Measurements from ENCODE around the gene PRXL2C. TPM values are rescaled to one million over a fixed set of nuclear protein-coding genes. Genes with fewer than 3 reads are reported as not detected.
A peak's percentile ranks its signal among the peaks of the same experiment; 100 is the strongest.
"Not testable (repeated sequence)": the region's sequence is repeated elsewhere in the genome, so short reads cannot be mapped to it uniquely, and the experiment has no call there.

Gene PRXL2C, protein sequence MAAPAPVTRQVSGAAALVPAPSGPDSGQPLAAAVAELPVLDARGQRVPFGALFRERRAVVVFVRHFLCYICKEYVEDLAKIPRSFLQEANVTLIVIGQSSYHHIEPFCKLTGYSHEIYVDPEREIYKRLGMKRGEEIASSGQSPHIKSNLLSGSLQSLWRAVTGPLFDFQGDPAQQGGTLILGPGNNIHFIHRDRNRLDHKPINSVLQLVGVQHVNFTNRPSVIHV
- total RNA-seq, result 11.7 and 12.6 TPM in 2 replicates

DNA sequence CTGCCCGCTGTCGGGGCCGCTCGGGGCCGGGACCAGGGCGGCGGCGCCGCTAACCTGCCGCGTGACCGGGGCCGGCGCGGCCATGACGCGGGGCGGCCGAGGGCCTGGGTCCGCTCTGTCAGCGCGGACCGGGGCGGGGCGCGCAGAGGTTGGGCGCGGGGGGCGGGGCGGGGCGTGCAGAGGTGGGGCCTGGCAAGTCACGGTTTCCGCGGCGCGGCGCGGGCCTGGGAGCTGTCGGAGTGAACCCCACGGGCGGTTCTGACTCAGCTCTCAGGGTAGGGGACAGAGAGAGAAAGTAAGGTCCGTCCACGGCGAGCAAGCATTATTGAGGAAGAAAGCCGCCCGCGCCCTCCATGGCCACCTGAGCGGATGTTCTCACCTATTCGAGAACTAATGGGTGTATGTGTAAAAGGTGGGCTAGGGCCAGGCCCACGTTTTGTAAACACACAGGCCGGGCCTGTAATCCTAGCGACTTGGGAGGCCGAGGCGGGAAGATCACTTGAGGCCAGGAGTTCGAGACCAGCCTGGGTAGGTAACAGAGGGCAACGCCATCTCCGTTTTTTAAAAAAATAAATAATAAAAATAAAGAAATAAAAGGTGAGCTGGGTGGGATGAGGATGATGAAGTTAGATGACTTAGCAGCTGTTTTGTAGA is at the start of gene PRXL2C:
Gene PRXL2C, minus strand, starts transcription at position 120 of the 654 bp plus-strand sequence. Its CDS starts 36 bp downstream, at position 84.
- Mint-ChIP-seq H3K4me3 (peak within 1 kb of the TSS; percentile 94), H3K36me3 (ENCODE audit: low read depth) (peaks cover 9% of the 10 kb centered on the region), H3K4me1 (peaks cover 17% of the 10 kb centered on the region), H3K27ac (peak within 1 kb of the TSS; percentile 92), H3K9me3 (no peaks in the 10 kb centered on the region), H3K27me3 (no peaks in the 10 kb centered on the region)
- ATAC-seq (ENCODE audit: low read depth) (peak; percentile 88), DNase-seq (peak; percentile 74)
- TF ChIP-seq, protein P1, sequence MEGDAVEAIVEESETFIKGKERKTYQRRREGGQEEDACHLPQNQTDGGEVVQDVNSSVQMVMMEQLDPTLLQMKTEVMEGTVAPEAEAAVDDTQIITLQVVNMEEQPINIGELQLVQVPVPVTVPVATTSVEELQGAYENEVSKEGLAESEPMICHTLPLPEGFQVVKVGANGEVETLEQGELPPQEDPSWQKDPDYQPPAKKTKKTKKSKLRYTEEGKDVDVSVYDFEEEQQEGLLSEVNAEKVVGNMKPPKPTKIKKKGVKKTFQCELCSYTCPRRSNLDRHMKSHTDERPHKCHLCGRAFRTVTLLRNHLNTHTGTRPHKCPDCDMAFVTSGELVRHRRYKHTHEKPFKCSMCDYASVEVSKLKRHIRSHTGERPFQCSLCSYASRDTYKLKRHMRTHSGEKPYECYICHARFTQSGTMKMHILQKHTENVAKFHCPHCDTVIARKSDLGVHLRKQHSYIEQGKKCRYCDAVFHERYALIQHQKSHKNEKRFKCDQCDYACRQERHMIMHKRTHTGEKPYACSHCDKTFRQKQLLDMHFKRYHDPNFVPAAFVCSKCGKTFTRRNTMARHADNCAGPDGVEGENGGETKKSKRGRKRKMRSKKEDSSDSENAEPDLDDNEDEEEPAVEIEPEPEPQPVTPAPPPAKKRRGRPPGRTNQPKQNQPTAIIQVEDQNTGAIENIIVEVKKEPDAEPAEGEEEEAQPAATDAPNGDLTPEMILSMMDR (IDR thresholded peaks at IDR 0.05), result no peak
- CTCF ChIA-PET, result interaction anchor here (0.8 kb wide), 1 partner anchor 328 kb away, joined by 3 read pairs; no protein-coding TSS in a partner anchor
- intact Hi-C loops (cut with micrococcal nuclease), result loop anchor here (1.0 to 10.0 kb wide), 6 partner anchors 123 to 1931 kb away; partner anchors contain the start of genes AOPEP, ERCC6L2, NCBP1 and TSTD2
- POLR2A ChIA-PET, result interaction anchor here (0.5 to 1.3 kb wide), 5 partner anchors 11 to 288 kb away, joined by 3 to 5 read pairs (median 3); no protein-coding TSS in a partner anchor

DNA sequence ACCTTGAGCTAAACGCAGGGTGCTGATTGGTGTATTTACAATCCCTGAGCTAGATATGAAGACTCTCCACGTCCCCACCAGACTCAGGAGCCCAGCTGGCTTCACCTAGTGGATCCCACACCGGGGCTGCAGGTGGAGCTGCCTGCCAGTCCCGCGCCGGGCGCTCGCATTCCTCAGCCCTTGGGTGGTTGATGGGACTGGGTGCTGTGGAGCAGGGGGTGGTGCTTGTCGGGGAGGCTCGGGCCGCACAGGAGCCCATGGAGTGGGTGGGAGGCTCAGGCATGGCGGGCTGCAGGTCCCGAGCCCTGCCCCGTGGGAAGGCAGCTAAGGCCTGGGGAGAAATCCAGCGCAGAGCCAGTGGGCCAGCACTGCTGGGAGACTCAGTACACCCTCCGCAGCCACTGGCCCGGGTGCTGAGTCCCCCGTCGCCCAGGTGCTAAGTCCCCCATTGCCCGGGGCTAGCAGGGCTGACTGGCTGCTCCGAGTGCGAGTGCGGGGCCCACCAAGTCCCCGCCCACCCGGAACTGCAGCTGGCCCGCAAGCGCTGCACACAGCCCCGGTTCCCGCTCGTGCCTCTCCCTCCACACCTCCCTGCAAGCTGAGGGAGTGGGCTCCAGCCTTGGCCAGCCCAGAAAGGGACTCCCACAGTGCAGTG is 45.7 kb upstream of the PRXL2C start:
- POLR2A ChIA-PET; H3K4me1 Mint-ChIP-seq; H3K27me3 Mint-ChIP-seq; intact Hi-C loops (cut with micrococcal nuclease); ATAC-seq (ENCODE audit: low read depth); CTCF ChIA-PET; H3K4me3 Mint-ChIP-seq; H3K27ac Mint-ChIP-seq; DNase-seq: not testable (repeated sequence)
- Mint-ChIP-seq H3K9me3 (peaks cover 26% of the 10 kb centered on the region), H3K36me3 (ENCODE audit: low read depth) (peaks cover 16% of the 10 kb centered on the region)

DNA sequence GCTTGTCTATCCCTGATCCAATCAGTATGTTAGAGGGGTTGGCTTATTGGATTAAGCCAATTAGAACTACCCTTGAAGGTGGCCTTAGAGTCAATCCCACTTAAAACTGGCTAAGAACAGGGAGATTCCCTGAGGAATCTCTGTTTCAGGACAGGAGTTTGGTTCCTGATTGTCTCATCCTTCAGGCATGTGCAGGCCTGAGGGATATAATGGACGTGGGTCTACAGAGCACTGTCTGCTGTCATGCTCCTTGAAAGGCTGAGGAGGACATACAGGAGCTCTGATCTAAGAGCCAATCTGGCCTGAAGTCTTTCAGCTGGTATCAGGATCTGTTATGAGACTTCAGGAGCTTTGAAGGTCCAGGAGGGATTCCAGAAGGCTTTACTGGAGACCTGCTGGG is 36.2 kb upstream of the PRXL2C start:
- intact Hi-C loops (cut with micrococcal nuclease), result no loop called here
- H3K4me3 Mint-ChIP-seq, result no peak overlapping the region
- ChIA-PET POLR2A (no interaction called here), CTCF (no interaction called here)
- H3K9me3 Mint-ChIP-seq, result peaks cover 11% of the 10 kb centered on the region
- TF ChIP-seq, protein P1 (IDR thresholded peaks at IDR 0.05), result no peak
- H3K27ac Mint-ChIP-seq, result no peak overlapping the region
- DNase-seq, result no peak
- peaks cover 7% of the 10 kb centered on the region for H3K4me1 Mint-ChIP-seq
- H3K27me3 Mint-ChIP-seq, result no peaks in the 10 kb centered on the region
- peaks cover 15% of the 10 kb centered on the region for H3K36me3 Mint-ChIP-seq (ENCODE audit: low read depth)
- no peak for ATAC-seq (ENCODE audit: low read depth)

DNA sequence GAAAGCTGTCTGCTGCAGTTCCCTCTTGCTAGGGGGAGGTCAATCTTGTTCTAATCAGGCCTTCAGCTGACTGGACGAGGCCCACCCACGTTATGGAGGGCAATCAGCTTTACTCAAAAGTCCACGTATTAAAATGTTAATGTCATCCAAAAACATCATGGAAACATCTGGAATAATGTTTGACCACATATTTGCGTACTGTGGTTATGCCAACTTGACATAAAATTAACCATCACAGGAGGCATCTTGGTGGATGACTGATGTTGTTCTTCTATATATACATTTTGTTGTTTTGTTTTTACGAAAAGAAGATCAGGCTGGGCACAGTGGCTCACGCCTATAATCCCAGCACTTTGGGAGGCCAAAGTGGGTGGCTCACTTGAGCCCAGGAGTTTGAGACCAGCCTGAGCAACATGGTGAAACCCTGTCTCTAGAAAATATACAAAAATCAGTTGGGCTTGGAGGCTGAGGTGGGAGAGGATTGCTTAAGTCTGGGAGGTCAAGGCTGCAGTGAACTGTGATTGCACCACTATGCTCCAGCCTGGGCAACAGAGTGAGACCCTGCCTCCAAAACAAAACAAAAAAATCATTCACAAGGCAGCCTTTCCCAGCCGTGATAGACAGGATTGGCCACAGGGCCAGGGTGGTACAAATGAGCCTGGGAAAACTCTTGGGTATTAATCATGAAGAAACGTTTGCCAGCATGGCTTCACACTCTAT is 33.8 kb upstream of the PRXL2C start:
- Mint-ChIP-seq H3K36me3 (ENCODE audit: low read depth) (peaks cover 13% of the 10 kb centered on the region), H3K27me3 (no peaks in the 10 kb centered on the region), H3K4me1 (peaks cover 10% of the 10 kb centered on the region), H3K27ac (no peak overlapping the region), H3K9me3 (peaks cover 11% of the 10 kb centered on the region), H3K4me3 (no peak overlapping the region)
- ATAC-seq (ENCODE audit: low read depth) (no peak), DNase-seq (no peak)
- TF ChIP-seq, protein P1 (IDR thresholded peaks at IDR 0.05), result no peak
- CTCF ChIA-PET, result no interaction called here
- POLR2A ChIA-PET, result no interaction called here
- intact Hi-C loops (cut with micrococcal nuclease), result loop anchor here (5.0 kb wide), 2 partner anchors 723 to 943 kb away; partner anchors contain the start of genes NCBP1, TDRD7 and TSTD2

DNA sequence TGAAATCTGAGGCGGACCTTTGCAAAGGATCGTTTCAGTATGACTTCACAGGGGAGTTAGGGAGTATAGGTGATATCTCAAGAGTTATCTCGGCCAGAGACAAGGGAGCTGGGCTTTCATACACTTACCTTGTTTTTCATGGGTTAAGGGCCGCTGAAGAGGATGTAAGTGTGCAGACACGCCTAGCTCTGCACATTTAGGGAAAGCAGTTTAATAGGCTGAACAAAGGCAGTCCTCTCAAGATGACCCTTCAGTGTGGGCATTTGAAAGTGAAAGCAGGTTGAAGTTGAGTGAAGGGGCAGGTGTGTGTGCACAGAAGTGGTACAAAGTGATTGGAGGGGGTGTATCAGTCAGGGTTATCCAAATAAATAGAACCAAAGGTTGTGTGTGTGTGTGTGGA is 33.1 kb upstream of the PRXL2C start:
- no peak overlapping the region for H3K4me3 Mint-ChIP-seq
- H3K27ac Mint-ChIP-seq, result peak overlapping the region; percentile 10
- H3K4me1 Mint-ChIP-seq, result peaks cover 10% of the 10 kb centered on the region
- no peaks in the 10 kb centered on the region for H3K27me3 Mint-ChIP-seq
- peaks cover 10% of the 10 kb centered on the region for H3K36me3 Mint-ChIP-seq (ENCODE audit: low read depth)
- peaks cover 9% of the 10 kb centered on the region for H3K9me3 Mint-ChIP-seq
- TF ChIP-seq, protein P1 (IDR thresholded peaks at IDR 0.05), result no peak
- DNase-seq, result no peak
- intact Hi-C loops (cut with micrococcal nuclease), result loop anchor here (5.0 kb wide), 2 partner anchors 724 to 944 kb away; partner anchors contain the start of genes NCBP1, TDRD7 and TSTD2
- ChIA-PET POLR2A (no interaction called here), CTCF (no interaction called here)
- ATAC-seq (ENCODE audit: low read depth), result no peak

Data from activated B cell treated with CpG ODN at 0.5 μM for 24 hours (primary cell).